Esophagus squamous epithelium (tissue), 4 donors: Measurements from ENCODE around the gene FGA.

Source experiments
- POLR2A ChIP-seq, 4 donors: fragments of 450-650 bp; IDR thresholded peaks; one replicate each; pipeline ENCODE4 v1.6.1; 2017; ENCODE audit warnings: antibody characterized with exemption in 4 of 4, mild to moderate bottlenecking in 4 of 4, moderate library complexity in 3 of 4
- TF ChIP-seq, protein P1 (sequence below), 6 experiments: fragments of 450-650 bp in 4 of 6; fragments of 200-600 bp in 2 of 6; sonication (generic) in 2 of 6; IDR thresholded peaks; one replicate each; pipeline ENCODE4 v1.5.1; 2016 to 2019; ENCODE audit warnings: antibody characterized with exemption in 6 of 6, mild to moderate bottlenecking in 4 of 6, moderate library complexity in 4 of 6

DNA sequence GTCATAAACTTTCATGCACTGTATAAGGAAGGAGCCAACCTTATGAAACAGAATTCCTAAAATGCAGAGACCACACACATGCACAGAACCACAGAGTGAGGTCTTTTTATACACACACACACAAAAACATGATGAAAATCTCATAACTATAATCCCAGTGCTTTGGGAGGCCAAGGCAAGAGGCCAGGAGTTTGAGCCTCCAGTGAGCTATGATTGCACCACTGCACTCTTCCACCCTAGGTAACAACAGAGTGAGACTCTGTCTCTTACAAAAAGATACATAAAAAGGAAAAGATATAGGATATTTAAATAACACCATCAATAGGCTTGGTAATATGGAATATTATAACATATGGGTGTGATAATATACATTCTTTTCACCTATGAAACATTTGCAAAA is 10.6 kb downstream of the FGA start:
- TF ChIP-seq, protein P1, sequence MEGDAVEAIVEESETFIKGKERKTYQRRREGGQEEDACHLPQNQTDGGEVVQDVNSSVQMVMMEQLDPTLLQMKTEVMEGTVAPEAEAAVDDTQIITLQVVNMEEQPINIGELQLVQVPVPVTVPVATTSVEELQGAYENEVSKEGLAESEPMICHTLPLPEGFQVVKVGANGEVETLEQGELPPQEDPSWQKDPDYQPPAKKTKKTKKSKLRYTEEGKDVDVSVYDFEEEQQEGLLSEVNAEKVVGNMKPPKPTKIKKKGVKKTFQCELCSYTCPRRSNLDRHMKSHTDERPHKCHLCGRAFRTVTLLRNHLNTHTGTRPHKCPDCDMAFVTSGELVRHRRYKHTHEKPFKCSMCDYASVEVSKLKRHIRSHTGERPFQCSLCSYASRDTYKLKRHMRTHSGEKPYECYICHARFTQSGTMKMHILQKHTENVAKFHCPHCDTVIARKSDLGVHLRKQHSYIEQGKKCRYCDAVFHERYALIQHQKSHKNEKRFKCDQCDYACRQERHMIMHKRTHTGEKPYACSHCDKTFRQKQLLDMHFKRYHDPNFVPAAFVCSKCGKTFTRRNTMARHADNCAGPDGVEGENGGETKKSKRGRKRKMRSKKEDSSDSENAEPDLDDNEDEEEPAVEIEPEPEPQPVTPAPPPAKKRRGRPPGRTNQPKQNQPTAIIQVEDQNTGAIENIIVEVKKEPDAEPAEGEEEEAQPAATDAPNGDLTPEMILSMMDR (IDR thresholded peaks at IDR 0.05), result no peak
- no peak for TF ChIP-seq POLR2A (IDR thresholded peaks at IDR 0.05)
